Heart left ventricle (tissue), 13 donors: ENCODE data around the gene NELFCD.

Experiments used
- POLR2A ChIP-seq, 2 donors: fragments of 450-650 bp; IDR thresholded peaks; one replicate each; pipeline ENCODE4 v1.6.1; 2017; ENCODE audit warnings: antibody characterized with exemption in 2 of 2, mild to moderate bottlenecking in 2 of 2, moderate library complexity in 2 of 2
- TF ChIP-seq, protein P1 (sequence below), 12 donors: fragments of 200-600 bp; sonication (generic) in 4 of 12; IDR thresholded peaks; one replicate each; pipeline versions ENCODE4 v1.5.0 to v1.8.0; 2018 to 2022; ENCODE audit warnings: antibody characterized with exemption in 12 of 12, mild to moderate bottlenecking in 5 of 12
- donor health status: ischemic (EF 13 %, LVEDD 7.1; RV severe dilation, severe dysfunction).
- donor health status: DM: no; HTN: yes; CAD: no.
- donor health status: DM: no; HTN: no; CAD: no.
- donor health status: ischemic (EF 25% LVEDD 6.9; RV normal size, moderate dysfunction).
- donor health status: ischemic (EF 25% LVEDD 5.7; RV mildly dilated, moderate dysfunction).
- donor health status: ischemic (EF 35%, LVEDD 5.7; RV mildly dilated, moderate dysfunction).
- donor health status: nonischemic (EF 11% LVEDD 7.7; RV severe dilation, severe dysfunction).
- donor health status: DM: yes; HTN: yes; CAD: no.
- donor health status: PGD.
- donor health status: ischemic (EF 29% LVEDD 5.4; RV normal size, mild dysfunction).
- donor health status: nonischemic (EF 23%, LVEDD 6.1; RV moderate dilation, normal function).

DNA sequence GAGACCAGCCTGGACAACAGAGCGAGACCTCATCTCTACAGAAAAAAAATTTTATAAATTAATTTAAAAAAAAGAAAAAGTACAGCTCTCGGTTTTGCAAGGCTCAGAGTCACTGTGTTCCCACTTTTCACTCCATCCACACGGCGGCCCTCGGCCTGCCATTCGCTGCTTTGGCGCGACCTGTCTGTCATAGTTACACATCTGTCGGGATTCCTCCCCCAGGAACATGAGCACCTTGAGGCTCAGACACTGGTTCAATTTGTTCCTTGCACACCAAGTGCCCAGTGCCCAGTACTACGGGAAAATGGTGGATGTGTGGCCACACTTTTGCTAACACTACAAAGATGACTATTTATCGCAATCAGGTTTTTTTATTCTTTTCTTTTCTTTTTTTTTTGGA lies 17.6 kb downstream of the NELFCD start:
- TF ChIP-seq, protein P1, sequence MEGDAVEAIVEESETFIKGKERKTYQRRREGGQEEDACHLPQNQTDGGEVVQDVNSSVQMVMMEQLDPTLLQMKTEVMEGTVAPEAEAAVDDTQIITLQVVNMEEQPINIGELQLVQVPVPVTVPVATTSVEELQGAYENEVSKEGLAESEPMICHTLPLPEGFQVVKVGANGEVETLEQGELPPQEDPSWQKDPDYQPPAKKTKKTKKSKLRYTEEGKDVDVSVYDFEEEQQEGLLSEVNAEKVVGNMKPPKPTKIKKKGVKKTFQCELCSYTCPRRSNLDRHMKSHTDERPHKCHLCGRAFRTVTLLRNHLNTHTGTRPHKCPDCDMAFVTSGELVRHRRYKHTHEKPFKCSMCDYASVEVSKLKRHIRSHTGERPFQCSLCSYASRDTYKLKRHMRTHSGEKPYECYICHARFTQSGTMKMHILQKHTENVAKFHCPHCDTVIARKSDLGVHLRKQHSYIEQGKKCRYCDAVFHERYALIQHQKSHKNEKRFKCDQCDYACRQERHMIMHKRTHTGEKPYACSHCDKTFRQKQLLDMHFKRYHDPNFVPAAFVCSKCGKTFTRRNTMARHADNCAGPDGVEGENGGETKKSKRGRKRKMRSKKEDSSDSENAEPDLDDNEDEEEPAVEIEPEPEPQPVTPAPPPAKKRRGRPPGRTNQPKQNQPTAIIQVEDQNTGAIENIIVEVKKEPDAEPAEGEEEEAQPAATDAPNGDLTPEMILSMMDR (IDR thresholded peaks at IDR 0.05), result no peak
- no peak for TF ChIP-seq POLR2A (IDR thresholded peaks at IDR 0.05)
